ENCODE data around the gene RRM2.

Gene RRM2

DNA sequence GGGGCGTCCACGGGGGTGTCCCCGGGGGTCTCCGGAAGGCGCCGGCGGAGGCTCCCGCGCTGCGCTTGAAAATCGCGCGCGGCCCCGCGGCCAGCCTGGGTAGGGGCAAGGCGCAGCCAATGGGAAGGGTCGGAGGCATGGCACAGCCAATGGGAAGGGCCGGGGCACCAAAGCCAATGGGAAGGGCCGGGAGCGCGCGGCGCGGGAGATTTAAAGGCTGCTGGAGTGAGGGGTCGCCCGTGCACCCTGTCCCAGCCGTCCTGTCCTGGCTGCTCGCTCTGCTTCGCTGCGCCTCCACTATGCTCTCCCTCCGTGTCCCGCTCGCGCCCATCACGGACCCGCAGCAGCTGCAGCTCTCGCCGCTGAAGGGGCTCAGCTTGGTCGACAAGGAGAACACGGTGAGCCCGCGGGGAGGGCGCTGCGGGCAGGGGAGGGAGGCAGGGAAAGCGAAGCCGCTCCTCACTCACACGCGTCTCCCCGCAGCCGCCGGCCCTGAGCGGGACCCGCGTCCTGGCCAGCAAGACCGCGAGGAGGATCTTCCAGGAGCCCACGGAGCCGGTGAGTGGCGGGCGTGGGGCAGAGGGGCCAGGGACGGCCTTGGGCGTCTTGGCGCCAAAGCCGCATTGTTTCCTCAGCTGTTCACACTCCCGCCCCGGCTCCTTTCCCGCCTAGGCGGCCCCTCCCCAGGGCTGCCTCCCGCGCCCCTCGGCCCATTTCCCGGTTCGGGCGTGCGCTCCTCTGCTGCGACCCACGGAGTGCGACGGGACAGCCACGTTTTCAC lies at the start of gene RRM2:
RRM2 (plus strand) TSS at position 240 of the 781 bp plus-strand sequence; CDS start at position 300, 60 bp downstream.
- Histone ChIP-seq H3K27ac (ENCODE audit: extremely low read depth, low read depth, low read length) (peak within 1 kb of the TSS; percentile 97), H3K4me1 (ENCODE audit: control insufficient read depth, insufficient read depth, low read length) (peaks cover 5% of the 10 kb centered on the region; the same call in 1 of the 2 replicates), H3K9me3 (ENCODE audit: control insufficient read depth, insufficient read depth, low read depth, low read length) (no peaks in the 10 kb centered on the region), H3K36me3 (ENCODE audit: control insufficient read depth in 2 of 2, insufficient read depth in 1 of 2, low read length in 2 of 2) (peaks cover 33 to 45% of the 10 kb centered on the region in 2 experiments), H3K4me3 (ENCODE audit: low read depth, low read length) (peak within 1 kb of the TSS; percentile 70)
- CTCF ChIA-PET: interaction anchor here (0.8 to 7.6 kb wide), 3 partner anchors 40 to 312 kb away, joined by 3 to 71 read pairs (median 64); no protein-coding TSS in a partner anchor
- POLR2A ChIA-PET: interaction anchor here (0.6 to 2.4 kb wide), 6 partner anchors 26 to 326 kb away, joined by 3 to 9 read pairs (median 3); partner anchors contain the start of genes CYS1 and ODC1
- TF ChIP-seq OVOL3 (tag by site-specific recombination; IDR thresholded peaks at IDR 0.05) (no peak), ZNF510 (tag by site-specific recombination; IDR thresholded peaks at IDR 0.05; ENCODE audit: insufficient replicate concordance) (no peak), ZNF514 (tag by site-specific recombination; IDR thresholded peaks at IDR 0.05) (no peak), ZXDB (tag by site-specific recombination; IDR thresholded peaks at IDR 0.05) (peak; percentile 91), ZNF169 (tag by site-specific recombination; IDR thresholded peaks at IDR 0.05) (no peak; the same call in 1 of the 2 replicates), ZNF23 (tag by site-specific recombination; IDR thresholded peaks at IDR 0.05; ENCODE audit: borderline replicate concordance) (no peak), ZNF274 (IDR thresholded peaks at IDR 0.05; ENCODE audit: low read length) (no peak), ZNF274 (tag by site-specific recombination; IDR thresholded peaks at IDR 0.05; ENCODE audit: borderline replicate concordance) (no peak), ZNF561 (tag by site-specific recombination; IDR thresholded peaks at IDR 0.05; ENCODE audit: borderline replicate concordance) (no peak), ZNF558 (tag by site-specific recombination; IDR thresholded peaks at IDR 0.05) (no peak), ZNF114 (tag by site-specific recombination; IDR thresholded peaks at IDR 0.05) (no peak), ZNF138 (tag by site-specific recombination; IDR thresholded peaks at IDR 0.05; ENCODE audit: borderline replicate concordance) (no peak), ZBTB1 (tag by site-specific recombination; IDR thresholded peaks at IDR 0.05) (0 out of 2 replicates have a peak, but pooled peaks have one; percentile 6), PRDM1 (tag by site-specific recombination; IDR thresholded peaks at IDR 0.05) (no peak), GLIS1 (tag by site-specific recombination; IDR thresholded peaks at IDR 0.05) (peak; percentile 61; the same call in 1 of the 2 replicates), ZEB2 (tag by site-specific recombination; IDR thresholded peaks at IDR 0.05) (peak; percentile 76), IKZF3 (tag by site-specific recombination; IDR thresholded peaks at IDR 0.05) (no peak), KLF9 (tag by site-specific recombination; IDR thresholded peaks at IDR 0.05; ENCODE audit: low read depth) (peak; percentile 57), ZNF776 (tag by site-specific recombination; IDR thresholded peaks at IDR 0.05; ENCODE audit: borderline replicate concordance) (no peak), ZNF214 (tag by site-specific recombination; IDR thresholded peaks at IDR 0.05; ENCODE audit: borderline replicate concordance) (no peak), ZNF629 (tag by site-specific recombination; IDR thresholded peaks at IDR 0.05) (peak; percentile 36; the same call in 1 of the 2 replicates), ZBTB48 (tag by site-specific recombination; IDR thresholded peaks at IDR 0.05) (peak; percentile 83), ZNF335 (tag by site-specific recombination; conservative IDR thresholded peaks at IDR 0.05) (no peak), GLI4 (tag by site-specific recombination; IDR thresholded peaks at IDR 0.05) (0 out of 2 replicates have a peak, but pooled peaks have one; percentile 43), ZFP3 (tag by site-specific recombination; IDR thresholded peaks at IDR 0.05; ENCODE audit: low read depth) (no peak), ZNF529 (tag by site-specific recombination; IDR thresholded peaks at IDR 0.05; ENCODE audit: insufficient replicate concordance) (no peak)
- TF ChIP-seq, protein P1, sequence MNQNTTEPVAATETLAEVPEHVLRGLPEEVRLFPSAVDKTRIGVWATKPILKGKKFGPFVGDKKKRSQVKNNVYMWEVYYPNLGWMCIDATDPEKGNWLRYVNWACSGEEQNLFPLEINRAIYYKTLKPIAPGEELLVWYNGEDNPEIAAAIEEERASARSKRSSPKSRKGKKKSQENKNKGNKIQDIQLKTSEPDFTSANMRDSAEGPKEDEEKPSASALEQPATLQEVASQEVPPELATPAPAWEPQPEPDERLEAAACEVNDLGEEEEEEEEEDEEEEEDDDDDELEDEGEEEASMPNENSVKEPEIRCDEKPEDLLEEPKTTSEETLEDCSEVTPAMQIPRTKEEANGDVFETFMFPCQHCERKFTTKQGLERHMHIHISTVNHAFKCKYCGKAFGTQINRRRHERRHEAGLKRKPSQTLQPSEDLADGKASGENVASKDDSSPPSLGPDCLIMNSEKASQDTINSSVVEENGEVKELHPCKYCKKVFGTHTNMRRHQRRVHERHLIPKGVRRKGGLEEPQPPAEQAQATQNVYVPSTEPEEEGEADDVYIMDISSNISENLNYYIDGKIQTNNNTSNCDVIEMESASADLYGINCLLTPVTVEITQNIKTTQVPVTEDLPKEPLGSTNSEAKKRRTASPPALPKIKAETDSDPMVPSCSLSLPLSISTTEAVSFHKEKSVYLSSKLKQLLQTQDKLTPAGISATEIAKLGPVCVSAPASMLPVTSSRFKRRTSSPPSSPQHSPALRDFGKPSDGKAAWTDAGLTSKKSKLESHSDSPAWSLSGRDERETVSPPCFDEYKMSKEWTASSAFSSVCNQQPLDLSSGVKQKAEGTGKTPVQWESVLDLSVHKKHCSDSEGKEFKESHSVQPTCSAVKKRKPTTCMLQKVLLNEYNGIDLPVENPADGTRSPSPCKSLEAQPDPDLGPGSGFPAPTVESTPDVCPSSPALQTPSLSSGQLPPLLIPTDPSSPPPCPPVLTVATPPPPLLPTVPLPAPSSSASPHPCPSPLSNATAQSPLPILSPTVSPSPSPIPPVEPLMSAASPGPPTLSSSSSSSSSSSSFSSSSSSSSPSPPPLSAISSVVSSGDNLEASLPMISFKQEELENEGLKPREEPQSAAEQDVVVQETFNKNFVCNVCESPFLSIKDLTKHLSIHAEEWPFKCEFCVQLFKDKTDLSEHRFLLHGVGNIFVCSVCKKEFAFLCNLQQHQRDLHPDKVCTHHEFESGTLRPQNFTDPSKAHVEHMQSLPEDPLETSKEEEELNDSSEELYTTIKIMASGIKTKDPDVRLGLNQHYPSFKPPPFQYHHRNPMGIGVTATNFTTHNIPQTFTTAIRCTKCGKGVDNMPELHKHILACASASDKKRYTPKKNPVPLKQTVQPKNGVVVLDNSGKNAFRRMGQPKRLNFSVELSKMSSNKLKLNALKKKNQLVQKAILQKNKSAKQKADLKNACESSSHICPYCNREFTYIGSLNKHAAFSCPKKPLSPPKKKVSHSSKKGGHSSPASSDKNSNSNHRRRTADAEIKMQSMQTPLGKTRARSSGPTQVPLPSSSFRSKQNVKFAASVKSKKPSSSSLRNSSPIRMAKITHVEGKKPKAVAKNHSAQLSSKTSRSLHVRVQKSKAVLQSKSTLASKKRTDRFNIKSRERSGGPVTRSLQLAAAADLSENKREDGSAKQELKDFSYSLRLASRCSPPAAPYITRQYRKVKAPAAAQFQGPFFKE (tag by site-specific recombination; IDR thresholded peaks at IDR 0.05; ENCODE audit: borderline replicate concordance): no peak
- TF ChIP-seq, protein P2, sequence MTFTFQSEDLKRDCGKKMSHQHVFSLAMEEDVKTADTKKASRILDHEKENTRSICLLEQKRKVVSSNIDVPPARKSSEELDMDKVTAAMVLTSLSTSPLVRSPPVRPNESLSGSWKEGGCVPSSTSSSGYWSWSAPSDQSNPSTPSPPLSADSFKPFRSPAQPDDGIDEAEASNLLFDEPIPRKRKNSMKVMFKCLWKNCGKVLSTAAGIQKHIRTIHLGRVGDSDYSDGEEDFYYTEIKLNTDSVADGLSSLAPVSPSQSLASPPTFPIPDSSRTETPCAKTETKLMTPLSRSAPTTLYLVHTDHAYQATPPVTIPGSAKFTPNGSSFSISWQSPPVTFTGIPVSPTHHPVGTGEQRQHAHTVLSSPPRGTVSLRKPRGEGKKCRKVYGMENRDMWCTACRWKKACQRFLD (tag by site-specific recombination; IDR thresholded peaks at IDR 0.05): no peak
- TF ChIP-seq, protein P3, sequence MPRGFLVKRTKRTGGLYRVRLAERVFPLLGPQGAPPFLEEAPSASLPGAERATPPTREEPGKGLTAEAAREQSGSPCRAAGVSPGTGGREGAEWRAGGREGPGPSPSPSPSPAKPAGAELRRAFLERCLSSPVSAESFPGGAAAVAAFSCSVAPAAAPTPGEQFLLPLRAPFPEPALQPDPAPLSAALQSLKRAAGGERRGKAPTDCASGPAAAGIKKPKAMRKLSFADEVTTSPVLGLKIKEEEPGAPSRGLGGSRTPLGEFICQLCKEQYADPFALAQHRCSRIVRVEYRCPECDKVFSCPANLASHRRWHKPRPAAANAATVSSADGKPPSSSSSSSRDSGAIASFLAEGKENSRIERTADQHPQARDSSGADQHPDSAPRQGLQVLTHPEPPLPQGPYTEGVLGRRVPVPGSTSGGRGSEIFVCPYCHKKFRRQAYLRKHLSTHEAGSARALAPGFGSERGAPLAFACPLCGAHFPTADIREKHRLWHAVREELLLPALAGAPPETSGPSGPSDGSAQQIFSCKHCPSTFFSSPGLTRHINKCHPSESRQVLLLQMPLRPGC (tag by site-specific recombination; IDR thresholded peaks at IDR 0.05): peak; percentile 47
- TF ChIP-seq, protein P4, sequence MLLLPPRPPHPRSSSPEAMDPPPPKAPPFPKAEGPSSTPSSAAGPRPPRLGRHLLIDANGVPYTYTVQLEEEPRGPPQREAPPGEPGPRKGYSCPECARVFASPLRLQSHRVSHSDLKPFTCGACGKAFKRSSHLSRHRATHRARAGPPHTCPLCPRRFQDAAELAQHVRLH (tag by site-specific recombination; IDR thresholded peaks at IDR 0.05): no peak

All from HEK293 (cell line).